K562 (cell line): ENCODE measurements around the gene RHOU. TPM values are rescaled to one million over a fixed set of nuclear protein-coding genes. Genes with fewer than 3 reads are reported as not detected.

Experiments
- ATAC-seq: fragments of 200-7000 bp; cut with Tn5 transposase; 3 replicates; pipeline ENCODE4 v1.9.1; 2020; ENCODE audit warnings: moderate library complexity
- BruUV-seq: library from RNA; stranded (reverse); fragments of 400-500 nt; replicated peaks from 2 replicates; lab custom pipeline; 2021; lab: Mats Ljungman, UMichigan
- CTCF ChIA-PET: fragments of 300-600 bp; formaldehyde crosslinking; extraction: SDS; loops from one replicate; lab custom pipeline; 2021; ENCODE audit warnings: low intra/inter-chr PET ratio; lab: Yijun Ruan, JAX
- POLR2A ChIA-PET: fragments of 300-600, 350-650 bp; sonication (Branson Sonifier 250); formaldehyde crosslinking; extraction: SDS; loops from one replicate; lab custom pipeline; 2021; ENCODE audit warnings: antibody characterized with exemption, inconsistent platforms; lab: Yijun Ruan, JAX
- DNase-seq, 4 experiments: peaks; one replicate each; pipeline versions ENCODE4 v3.0.0 to v3.0.0-alpha.2; 2011 to 2018; ENCODE audit warnings: low spot score in 3 of 4, mixed read lengths in 3 of 4; ENCODE audit errors: extremely low read depth in 1 of 4
- FAIRE-seq: peaks from 2 replicates; lab custom pipeline; 2011; peaks lifted over from hg19 to GRCh38; lab: Jason Lieb, UNC
- H2AFZ ChIP-seq: 2 replicates; pipeline ENCODE4 v1.6.0; 2011; ENCODE audit warnings: low read depth, low read length, control low read depth, inconsistent platforms
- H3K27ac ChIP-seq: fragments of 200-600 bp; 3 replicates; pipeline ENCODE4 v1.8.0; 2011; ENCODE audit warnings: low read depth, mild to moderate bottlenecking, control low read depth, inconsistent platforms, low read length, moderate library complexity, mixed read lengths; ENCODE audit errors: extremely low read depth
- H3K27me3 ChIP-seq, 2 experiments: fragments of 300-600 bp in 1 of 2; 2 replicates in 1 of 2; 3 replicates in 1 of 2; pipeline versions ENCODE4 v1.6.0 to v1.8.0; 2011; ENCODE audit warnings: inconsistent platforms in 2 of 2, low read length in 2 of 2, mild to moderate bottlenecking in 1 of 2, mixed read lengths in 1 of 2, moderate library complexity in 1 of 2; ENCODE audit not compliant: control insufficient read depth in 2 of 2, insufficient read depth in 2 of 2
- H3K36me3 ChIP-seq: fragments of 300-600 bp; 3 replicates; pipeline ENCODE4 v1.8.0; 2011; ENCODE audit warnings: mild to moderate bottlenecking, low read length, inconsistent platforms; ENCODE audit not compliant: control insufficient read depth, insufficient read depth
- H3K4me1 ChIP-seq, 2 experiments: fragments of 200-600 bp in 1 of 2; replicated peaks in 1 of 2; 2 replicates in 1 of 2; 3 replicates in 1 of 2; pipeline versions ENCODE4 v1.5.1 to v1.8.0; 2011; ENCODE audit warnings: inconsistent platforms in 2 of 2, low read length in 2 of 2, mild to moderate bottlenecking in 1 of 2, mixed read lengths in 1 of 2, moderate library complexity in 1 of 2; ENCODE audit not compliant: control insufficient read depth in 2 of 2, insufficient read depth in 2 of 2
- H3K4me2 ChIP-seq: 2 replicates; pipeline ENCODE4 v1.6.1; 2011; ENCODE audit warnings: low read length, control low read depth, inconsistent platforms, mixed read lengths; ENCODE audit not compliant: insufficient read depth
- H3K4me3 ChIP-seq: fragments of 200-600 bp; sonication (generic), shearing (Covaris generic); 2 replicates; pipeline ENCODE4 v1.5.1; 2016; ENCODE audit warnings: control low read depth, inconsistent platforms
- H3K79me2 ChIP-seq: fragments of 200-600 bp; 3 replicates; pipeline ENCODE4 v1.8.0; 2011; ENCODE audit warnings: low read length, inconsistent platforms; ENCODE audit not compliant: control insufficient read depth, insufficient read depth
- H3K9ac ChIP-seq, 2 experiments: 2 replicates each; pipeline versions ENCODE4 v1.6.0 to v1.6.1; 2011; ENCODE audit warnings: low read depth in 2 of 2, low read length in 2 of 2, control low read depth in 1 of 2, inconsistent platforms in 1 of 2, mild to moderate bottlenecking in 1 of 2, mixed read lengths in 1 of 2; ENCODE audit not compliant: insufficient read depth in 1 of 2
- H3K9me1 ChIP-seq: one replicate; pipeline ENCODE4 v1.6.0; 2011; ENCODE audit warnings: inconsistent platforms, mild to moderate bottlenecking, low read length, moderate library complexity; ENCODE audit not compliant: control insufficient read depth, insufficient read depth
- H3K9me3 ChIP-seq: replicated peaks from 2 replicates; pipeline ENCODE4 v1.5.1; 2011; ENCODE audit warnings: low read depth, low read length, inconsistent platforms; ENCODE audit not compliant: control insufficient read depth, insufficient read depth
- H4K20me1 ChIP-seq: replicated peaks from 2 replicates; pipeline ENCODE4 v1.6.1; 2011; ENCODE audit warnings: low read length, inconsistent platforms, mixed read lengths; ENCODE audit not compliant: control insufficient read depth, insufficient read depth
- BRD4 ChIP-seq: fragments of 200-600 bp; sonication (generic); IDR thresholded peaks from 2 replicates; pipeline ENCODE4 v1.6.1; 2017; ENCODE audit warnings: inconsistent platforms
- CEBPB ChIP-seq: fragments of 450-650 bp; IDR thresholded peaks from 2 replicates; pipeline ENCODE4 v1.6.1; 2016; ENCODE audit warnings: missing genetic modification characterization, missing compliant biosample characterization
- EGR1 ChIP-seq: fragments of 450-650 bp; conservative IDR thresholded peaks from 2 replicates; pipeline ENCODE4 v1.6.1; 2017; ENCODE audit warnings: mild to moderate bottlenecking
- EP300 ChIP-seq: IDR thresholded peaks from 2 replicates; pipeline ENCODE4 v1.6.1; 2012; ENCODE audit warnings: low read length, improper control_type of control experiment
- KDM2B ChIP-seq: fragments of 250-450 bp; sonication (Bioruptor Pico); IDR thresholded peaks from 2 replicates; pipeline ENCODE4 v1.8.0; 2021; ENCODE audit warnings: mild to moderate bottlenecking, moderate library complexity
- KHSRP ChIP-seq: fragments of 450-650 bp; IDR thresholded peaks from 2 replicates; pipeline ENCODE4 v1.6.1; 2017
- MED1 ChIP-seq: sonication (generic); formaldehyde crosslinking; IDR thresholded peaks from 2 replicates; pipeline ENCODE4 v1.8.1; 2023; ENCODE audit warnings: missing genetic modification reagents, borderline replicate concordance
- RAD51 ChIP-seq: fragments of 450-650 bp; IDR thresholded peaks from 2 replicates; pipeline ENCODE4 v1.7.1; 2016; ENCODE audit warnings: low read depth, mild to moderate bottlenecking, borderline replicate concordance
- SAP30 ChIP-seq: fragments of 200-600 bp; sonication (generic); IDR thresholded peaks from 2 replicates; pipeline ENCODE4 v1.6.1; 2012; ENCODE audit warnings: borderline replicate concordance, low read depth, mild to moderate bottlenecking, moderate library complexity, low read length, control low read depth, inconsistent platforms; ENCODE audit not compliant: insufficient read depth, poor library complexity, severe bottlenecking
- TBP ChIP-seq: optimal IDR thresholded peaks from 2 replicates; pipeline ENCODE3; 2011; ENCODE audit warnings: low read depth, low read length, improper control_type of control experiment
- ZC3H11A ChIP-seq: IDR thresholded peaks from 2 replicates; pipeline ENCODE4 v1.6.1; 2012; ENCODE audit warnings: low read depth, low read length, improper control_type of control experiment
- ZNF263 ChIP-seq: sonication (generic); formaldehyde crosslinking; IDR thresholded peaks from 2 replicates; pipeline ENCODE4 v1.8.0; 2022; ENCODE audit warnings: mild to moderate bottlenecking, missing genetic modification reagents, borderline replicate concordance
- ZNF764 ChIP-seq: fragments of 250-450 bp; sonication (Bioruptor Pico); IDR thresholded peaks from 2 replicates; pipeline ENCODE4 v1.4.0; 2020; ENCODE audit warnings: low read depth, mild to moderate bottlenecking, moderate library complexity
- WGBS: fragments of 100-300 bp; shearing (Covaris generic); methylation state at CpG from one replicate; pipeline ENCODE4 v1.1.6; 2016; ENCODE audit warnings: low coverage, mixed read lengths; ENCODE audit not compliant: insufficient coverage; ENCODE audit errors: missing lambda C conversion rate; 5-methylcytosine and 5-hydroxymethylcytosine counted together
- in situ Hi-C: fragments of 300-500 bp; cut with MboI; formaldehyde crosslinking; loops from 4 replicates; pipeline ENCODE4 v1.15.0; 2018; ENCODE audit warnings: inconsistent platforms, mixed read lengths
- intact Hi-C: fragments of 100-400 bp; cut with micrococcal nuclease; formaldehyde crosslinking; loops from 2 replicates; pipeline ENCODE4 v1.14.2; 2022
- polyA plus RNA-seq, 8 experiments: library from polyadenylated mRNA; depleted of rRNA in 4 of 8; stranded (reverse) in 5 of 8; unstranded in 3 of 8; fragments of >200 nt; fragmentation: Nextera tagmentation in 2 of 8; fragmentation: Illumina TruSeq in 1 of 8; extraction: Ambion mirVana in 2 of 8; extraction: Trizol in 1 of 8; gene quantifications; 2 replicates each; pipeline versions ENCODE4 v1.2.1 to v1.2.3, GENCODE V29; 2011 to 2014; ENCODE audit warnings: inconsistent platforms in 1 of 8, missing spikeins in 1 of 8
- total RNA-seq, 7 experiments: library from RNA; depleted of rRNA in 6 of 7; stranded (reverse); fragments of >200 nt in 6 of 7; fragmentation: Illumina TruSeq in 2 of 7; extraction: Trizol in 2 of 7; gene quantifications; 2 replicates each; pipeline versions ENCODE4 v1.2.1 to v1.2.3, GENCODE V29; 2011 to 2021; ENCODE audit warnings: low replicate concordance in 1 of 7
- TF ChIP-seq, protein P1 (sequence below): sonication (generic); formaldehyde crosslinking; IDR thresholded peaks from 2 replicates; pipeline ENCODE4 v1.8.0; 2022; ENCODE audit warnings: mild to moderate bottlenecking, missing genetic modification reagents
- TF ChIP-seq, protein P2 (sequence below): sonication (generic); formaldehyde crosslinking; IDR thresholded peaks from 2 replicates; pipeline ENCODE4 v1.5.0; 2020; ENCODE audit warnings: missing genetic modification reagents
- TF ChIP-seq, protein P3 (sequence below): fragments of 450-650 bp; formaldehyde crosslinking; IDR thresholded peaks from 2 replicates; pipeline ENCODE4 v1.4.0; 2020; ENCODE audit warnings: mild to moderate bottlenecking, mixed read lengths

Gene RHOU
- total and polyA plus RNA-seq, 9 of the 15 experiments (the other 6 are each of a cell fraction or from before 2014, with no cell fraction given), result 0.07 TPM; not detected in 8

DNA sequence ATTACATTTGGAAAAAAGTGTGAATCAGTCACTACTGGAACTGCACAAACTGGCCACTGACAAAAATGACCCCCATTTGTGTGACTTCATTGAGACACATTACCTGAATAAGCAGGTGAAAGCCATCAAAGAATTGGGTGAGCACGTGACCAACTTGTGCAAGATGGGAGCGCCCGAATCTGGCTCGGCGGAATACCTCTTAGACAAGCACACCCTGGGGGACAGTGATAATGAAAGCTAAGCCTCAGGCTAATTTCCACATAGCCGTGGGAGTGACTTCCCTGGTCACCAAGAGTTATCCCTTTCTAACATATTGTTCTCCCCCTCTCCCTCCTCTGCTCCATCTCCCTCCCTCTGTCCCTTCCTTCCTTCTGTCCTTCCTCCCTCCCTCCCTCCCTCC lies 47.7 kb upstream of the RHOU start:
- ChIA-PET CTCF (no interaction called here), POLR2A (no interaction called here)
- Histone ChIP-seq H3K79me2 (no peaks in the 10 kb centered on the region), H3K27ac (no peak overlapping the region), H3K4me3 (no peak overlapping the region), H2AFZ (no peak overlapping the region), H3K4me2 (no peak overlapping the region), H3K9me3 (no peaks in the 10 kb centered on the region), H3K27me3 (peaks cover 2 to 22% of the 10 kb centered on the region in 2 experiments; a peak in 2 of 5 replicates), H3K36me3 (no peaks in the 10 kb centered on the region), H3K9me1 (no peaks in the 10 kb centered on the region), H3K9ac (no peak overlapping the region), H4K20me1 (no peaks in the 10 kb centered on the region), H3K4me1 (no peaks in the 10 kb centered on the region; a peak in 1 of 5 replicates)
- BruUV-seq, result no TSS peak
- no peak for ATAC-seq
- TF ChIP-seq, protein P1, sequence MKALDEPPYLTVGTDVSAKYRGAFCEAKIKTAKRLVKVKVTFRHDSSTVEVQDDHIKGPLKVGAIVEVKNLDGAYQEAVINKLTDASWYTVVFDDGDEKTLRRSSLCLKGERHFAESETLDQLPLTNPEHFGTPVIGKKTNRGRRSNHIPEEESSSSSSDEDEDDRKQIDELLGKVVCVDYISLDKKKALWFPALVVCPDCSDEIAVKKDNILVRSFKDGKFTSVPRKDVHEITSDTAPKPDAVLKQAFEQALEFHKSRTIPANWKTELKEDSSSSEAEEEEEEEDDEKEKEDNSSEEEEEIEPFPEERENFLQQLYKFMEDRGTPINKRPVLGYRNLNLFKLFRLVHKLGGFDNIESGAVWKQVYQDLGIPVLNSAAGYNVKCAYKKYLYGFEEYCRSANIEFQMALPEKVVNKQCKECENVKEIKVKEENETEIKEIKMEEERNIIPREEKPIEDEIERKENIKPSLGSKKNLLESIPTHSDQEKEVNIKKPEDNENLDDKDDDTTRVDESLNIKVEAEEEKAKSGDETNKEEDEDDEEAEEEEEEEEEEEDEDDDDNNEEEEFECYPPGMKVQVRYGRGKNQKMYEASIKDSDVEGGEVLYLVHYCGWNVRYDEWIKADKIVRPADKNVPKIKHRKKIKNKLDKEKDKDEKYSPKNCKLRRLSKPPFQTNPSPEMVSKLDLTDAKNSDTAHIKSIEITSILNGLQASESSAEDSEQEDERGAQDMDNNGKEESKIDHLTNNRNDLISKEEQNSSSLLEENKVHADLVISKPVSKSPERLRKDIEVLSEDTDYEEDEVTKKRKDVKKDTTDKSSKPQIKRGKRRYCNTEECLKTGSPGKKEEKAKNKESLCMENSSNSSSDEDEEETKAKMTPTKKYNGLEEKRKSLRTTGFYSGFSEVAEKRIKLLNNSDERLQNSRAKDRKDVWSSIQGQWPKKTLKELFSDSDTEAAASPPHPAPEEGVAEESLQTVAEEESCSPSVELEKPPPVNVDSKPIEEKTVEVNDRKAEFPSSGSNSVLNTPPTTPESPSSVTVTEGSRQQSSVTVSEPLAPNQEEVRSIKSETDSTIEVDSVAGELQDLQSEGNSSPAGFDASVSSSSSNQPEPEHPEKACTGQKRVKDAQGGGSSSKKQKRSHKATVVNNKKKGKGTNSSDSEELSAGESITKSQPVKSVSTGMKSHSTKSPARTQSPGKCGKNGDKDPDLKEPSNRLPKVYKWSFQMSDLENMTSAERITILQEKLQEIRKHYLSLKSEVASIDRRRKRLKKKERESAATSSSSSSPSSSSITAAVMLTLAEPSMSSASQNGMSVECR (CRISPR knock-in tag), result no peak
- TF ChIP-seq, protein P2, sequence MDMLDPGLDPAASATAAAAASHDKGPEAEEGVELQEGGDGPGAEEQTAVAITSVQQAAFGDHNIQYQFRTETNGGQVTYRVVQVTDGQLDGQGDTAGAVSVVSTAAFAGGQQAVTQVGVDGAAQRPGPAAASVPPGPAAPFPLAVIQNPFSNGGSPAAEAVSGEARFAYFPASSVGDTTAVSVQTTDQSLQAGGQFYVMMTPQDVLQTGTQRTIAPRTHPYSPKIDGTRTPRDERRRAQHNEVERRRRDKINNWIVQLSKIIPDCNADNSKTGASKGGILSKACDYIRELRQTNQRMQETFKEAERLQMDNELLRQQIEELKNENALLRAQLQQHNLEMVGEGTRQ, result peak; percentile 55; the same call in 1 of the 2 replicates
- TF ChIP-seq TBP, result no peak
- TF ChIP-seq RAD51, result peak; percentile 53; the same call in 1 of the 2 replicates
- TF ChIP-seq KDM2B, result no peak
- TF ChIP-seq EP300, result no peak
- peak; percentile 55 for TF ChIP-seq CEBPB (tag)
- no peak for TF ChIP-seq KHSRP
- TF ChIP-seq EGR1, result no peak
- no peak for TF ChIP-seq SAP30
- no peak for TF ChIP-seq MED1 (CRISPR knock-in tag)
- no peak for TF ChIP-seq ZNF764 (CRISPR knock-in tag)
- TF ChIP-seq BRD4, result no peak
- TF ChIP-seq ZC3H11A, result no peak
- no peak for TF ChIP-seq ZNF263 (CRISPR knock-in tag)
- TF ChIP-seq, protein P3, sequence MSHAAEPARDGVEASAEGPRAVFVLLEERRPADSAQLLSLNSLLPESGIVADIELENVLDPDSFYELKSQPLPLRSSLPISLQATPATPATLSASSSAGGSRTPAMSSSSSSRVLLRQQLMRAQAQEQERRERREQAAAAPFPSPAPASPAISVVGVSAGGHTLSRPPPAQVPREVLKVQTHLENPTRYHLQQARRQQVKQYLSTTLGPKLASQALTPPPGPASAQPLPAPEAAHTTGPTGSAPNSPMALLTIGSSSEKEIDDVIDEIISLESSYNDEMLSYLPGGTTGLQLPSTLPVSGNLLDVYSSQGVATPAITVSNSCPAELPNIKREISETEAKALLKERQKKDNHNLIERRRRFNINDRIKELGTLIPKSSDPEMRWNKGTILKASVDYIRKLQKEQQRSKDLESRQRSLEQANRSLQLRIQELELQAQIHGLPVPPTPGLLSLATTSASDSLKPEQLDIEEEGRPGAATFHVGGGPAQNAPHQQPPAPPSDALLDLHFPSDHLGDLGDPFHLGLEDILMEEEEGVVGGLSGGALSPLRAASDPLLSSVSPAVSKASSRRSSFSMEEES (CRISPR knock-in tag), result peak; percentile 94
- peak in 1 of 4 experiments; percentile 3 for DNase-seq
- FAIRE-seq, result no peak
- in situ Hi-C loops (loop anchor here (10.0 kb wide), 2 partner anchors 547 to 787 kb away; no protein-coding TSS in a partner anchor), intact Hi-C loops (no loop called here)
- WGBS, result 0% methylated on average over 6 of the region's 6 CpGs
